Measurements from ENCODE around the gene HM13. TPM values are rescaled to one million over a fixed set of nuclear protein-coding genes. Genes with fewer than 3 reads are reported as not detected.
"Not testable (repeated sequence)": the region's sequence is repeated elsewhere in the genome, so short reads cannot be mapped to it uniquely, and the experiment has no call there.

Gene HM13
- total RNA-seq, 2 donors from 2014 or later = 71.6 to 76.7 TPM

GRCh38 chr20:31543966-31544598, 29.8 kb downstream of the HM13 start:
- Histone ChIP-seq H3K36me3 (peaks cover 23% of the 10 kb centered on the region), H3K4me1 (ENCODE audit: control insufficient read depth in 1 of 2, low read depth in 2 of 2) (peaks cover 0 to 10% of the 10 kb centered on the region in 2 donors), H3K27me3 (replicated peaks; ENCODE audit: insufficient read depth) (no peaks in the 10 kb centered on the region), H3K27ac (peak overlapping the region; percentile 44 to 49), H3K4me3 (no peak overlapping the region), H3K9me3 (no peaks in the 10 kb centered on the region)
- no peak for TF ChIP-seq CTCF (IDR thresholded peaks at IDR 0.05)
- no peak for ATAC-seq (ENCODE audit: insufficient number of reproducible peaks, low FRiP score, low read depth)
- no peak for DNase-seq (ENCODE audit: low spot score)

- Histone ChIP-seq H3K27ac (peak overlapping the region in 1 of 2 donors; percentile 49), H3K36me3 (peaks cover 23% of the 10 kb centered on the region), H3K9me3 (no peaks in the 10 kb centered on the region), H3K27me3 (replicated peaks; ENCODE audit: insufficient read depth) (no peaks in the 10 kb centered on the region), H3K4me1 (ENCODE audit: control insufficient read depth in 1 of 2, low read depth in 2 of 2) (peaks cover 0 to 10% of the 10 kb centered on the region in 2 donors), H3K4me3 (no peak overlapping the region)
- DNase-seq (ENCODE audit: low spot score) (no peak), ATAC-seq (ENCODE audit: insufficient number of reproducible peaks, low FRiP score, low read depth) (no peak)
- no peak for TF ChIP-seq CTCF (IDR thresholded peaks at IDR 0.05)
Measured at GRCh38 chr20:31544600-31544999, 30.4 kb downstream of the HM13 start.

- not testable (repeated sequence) for H3K27me3 ChIP-seq (replicated peaks; ENCODE audit: insufficient read depth); H3K9me3 ChIP-seq; H3K4me1 ChIP-seq (ENCODE audit: control insufficient read depth in 1 of 2, low read depth in 2 of 2); ATAC-seq (ENCODE audit: insufficient number of reproducible peaks, low FRiP score, low read depth); H3K27ac ChIP-seq; DNase-seq (ENCODE audit: low spot score); H3K4me3 ChIP-seq
- peaks cover 27% of the 10 kb centered on the region for H3K36me3 ChIP-seq
Measured at GRCh38 chr20:31545621-31546040, 31.4 kb downstream of the HM13 start.

- Histone ChIP-seq H3K4me3 (peak overlapping the region; percentile 77), H3K36me3 (peaks cover 32% of the 10 kb centered on the region), H3K27me3 (replicated peaks; ENCODE audit: insufficient read depth) (no peaks in the 10 kb centered on the region), H3K4me1 (ENCODE audit: control insufficient read depth in 1 of 2, low read depth in 2 of 2) (peaks cover 0 to 10% of the 10 kb centered on the region in 2 donors), H3K9me3 (no peaks in the 10 kb centered on the region), H3K27ac (peak overlapping the region; percentile 75 to 87)
- peak; percentile 49 for ATAC-seq (ENCODE audit: insufficient number of reproducible peaks, low FRiP score, low read depth)
- no peak for DNase-seq (ENCODE audit: low spot score)
- TF ChIP-seq CTCF (IDR thresholded peaks at IDR 0.05) = no peak
Measured at GRCh38 chr20:31547017-31547675, 32.9 kb downstream of the HM13 start.

GRCh38 chr20:31547720-31548298, 33.6 kb downstream of the HM13 start:
- H3K9me3 ChIP-seq = no peaks in the 10 kb centered on the region
- no peak for TF ChIP-seq CTCF (IDR thresholded peaks at IDR 0.05)
- peaks cover 0 to 10% of the 10 kb centered on the region in 2 donors for H3K4me1 ChIP-seq (ENCODE audit: control insufficient read depth in 1 of 2, low read depth in 2 of 2)
- DNase-seq (ENCODE audit: low spot score) = no peak
- no peaks in the 10 kb centered on the region for H3K27me3 ChIP-seq (replicated peaks; ENCODE audit: insufficient read depth)
- peak overlapping the region; percentile 77 for H3K4me3 ChIP-seq
- no peak for ATAC-seq (ENCODE audit: insufficient number of reproducible peaks, low FRiP score, low read depth)
- H3K36me3 ChIP-seq = peaks cover 38% of the 10 kb centered on the region
- peak overlapping the region; percentile 45 to 87 for H3K27ac ChIP-seq

Measured in thoracic aorta (tissue), 2 donors.